Right lobe of liver (tissue), 6 donors: Measurements from ENCODE around the gene PAXX. TPM values are rescaled to one million over a fixed set of nuclear protein-coding genes. Genes with fewer than 3 reads are reported as not detected.

Experiments used
- ATAC-seq, 4 donors: fragments of 200-7000 bp; cut with Tn5 transposase; one replicate each; pipeline ENCODE4 v1.9.1; 2020; ENCODE audit warnings: mild to moderate bottlenecking in 4 of 4, moderate library complexity in 4 of 4
- DNase-seq, 3 donors: peaks; one replicate each; pipeline ENCODE4 v3.0.0-alpha.2; 2020
- H3K27ac ChIP-seq, 3 donors: fragments of 200-600 bp; one replicate each; pipeline ENCODE4 v1.8.0; 2022
- H3K27me3 ChIP-seq, 2 donors: fragments of 200-600 bp; one replicate each; pipeline ENCODE4 v1.8.0; 2022
- H3K36me3 ChIP-seq, 4 donors: fragments of 200-600 bp; sonication (generic) in 1 of 4; one replicate each; pipeline versions ENCODE4 v1.5.1 to v1.8.0; 2017 to 2022; ENCODE audit warnings: control low read depth in 1 of 4
- H3K4me1 ChIP-seq, 4 donors: fragments of 200-600 bp; sonication (generic) in 1 of 4; one replicate each; pipeline versions ENCODE4 v1.5.1 to v1.8.0; 2017 to 2022; ENCODE audit warnings: control low read depth in 1 of 4
- H3K4me3 ChIP-seq, 3 donors: fragments of 200-600 bp; one replicate each; pipeline ENCODE4 v1.8.0; 2022
- H3K9me3 ChIP-seq, 4 donors: fragments of 200-600 bp; sonication (generic) in 1 of 4; one replicate each; pipeline versions ENCODE4 v1.5.1 to v1.8.0; 2017 to 2022; ENCODE audit warnings: control low read depth in 1 of 4
- CTCF ChIP-seq, 4 donors: fragments of 200-600 bp in 3 of 4; fragments of 450-650 bp in 1 of 4; IDR thresholded peaks; one replicate each; pipeline versions ENCODE4 v1.5.1 to v1.8.0; 2016 to 2022; ENCODE audit warnings: antibody characterized with exemption in 4 of 4, mild to moderate bottlenecking in 2 of 4
- POLR2A ChIP-seq: fragments of 450-650 bp; IDR thresholded peaks from one replicate; pipeline ENCODE4 v1.6.1; 2017; ENCODE audit warnings: antibody characterized with exemption, mild to moderate bottlenecking
- WGBS: methylation state at CpG from one replicate; pipeline ENCODE4 v1.1.6; 2018; ENCODE audit warnings: low coverage, low lambda C conversion rate; ENCODE audit not compliant: insufficient coverage; ENCODE audit errors: missing lambda C conversion rate; 5-methylcytosine and 5-hydroxymethylcytosine counted together
- intact Hi-C, 2 donors: fragments of 100-400 bp; cut with DNase I; formaldehyde crosslinking; loops; one replicate each; pipeline versions ENCODE4 v1.11.2 to v1.14.1; 2022
- total RNA-seq, 6 experiments: library from RNA; depleted of rRNA in 2 of 6; stranded (reverse); fragments of >200 nt in 2 of 6; fragmentation: NEBNext Ultra II Directional in 3 of 6; extraction: Animal tissue kit (Norgen Biotek cat#: 25700) in 3 of 6; gene quantifications; one replicate each; pipeline versions ENCODE4 v1.1.0 to v1.2.4, GENCODE V29; 2016 to 2023
- donor health status: DM: no; HTN: yes; CAD: no.
- donor health status: DM: no; HTN: no; CAD: no.
- donor health status: DM: no; HTN: no; CAD: no.
- donor health status: DM: no; HTN: yes; CAD: no.
- donor health status: DM: no; HTN: yes; CAD: no.

Gene PAXX
- total RNA-seq, 6 experiments from 2014 or later, result 13.8 to 34.5 (median 23.3) TPM

GRCh38 chr9:137020771-137021567 is 28.7 kb downstream of the PAXX start:
- ATAC-seq (no peak), DNase-seq (no peak)
- no peaks in the 10 kb centered on the region for H3K27me3 ChIP-seq
- no peaks in the 10 kb centered on the region for H3K9me3 ChIP-seq
- H3K27ac ChIP-seq, result no peak overlapping the region
- peaks cover 0 to 33% (median 14%) of the 10 kb centered on the region in 4 donors for H3K4me1 ChIP-seq
- H3K36me3 ChIP-seq, result peaks cover 0 to 8% (median 1%) of the 10 kb centered on the region in 4 donors
- intact Hi-C loops, result no loop called here
- TF ChIP-seq POLR2A (no peak), CTCF (IDR thresholded peaks at IDR 0.05) (no peak)
- WGBS, result no CpG with 5 or more reads among the region's 32 CpGs
- H3K4me3 ChIP-seq, result no peak overlapping the region

- no CpG with 5 or more reads among the region's 6 CpGs for WGBS
- Histone ChIP-seq H3K27me3 (no peaks in the 10 kb centered on the region), H3K36me3 (peaks cover 0 to 3% (median 1%) of the 10 kb centered on the region in 4 donors), H3K4me1 (peaks cover 0 to 39% (median 16%) of the 10 kb centered on the region in 4 donors), H3K27ac (no peak overlapping the region), H3K4me3 (no peak overlapping the region), H3K9me3 (no peaks in the 10 kb centered on the region)
- ATAC-seq (no peak), DNase-seq (no peak)
- intact Hi-C loops, result no loop called here
- no peak for TF ChIP-seq POLR2A
- no peak for TF ChIP-seq CTCF (IDR thresholded peaks at IDR 0.05)
Measured at GRCh38 chr9:137021568-137021978, 29.4 kb downstream of the PAXX start.

- peak; percentile 58 for TF ChIP-seq POLR2A
- no peak for TF ChIP-seq CTCF (IDR thresholded peaks at IDR 0.05)
- H3K4me3 ChIP-seq, result no peak overlapping the region
- intact Hi-C loops, result no loop called here
- peaks cover 0 to 44% (median 20%) of the 10 kb centered on the region in 4 donors for H3K4me1 ChIP-seq
- peak; percentile 81 to 87 (median 82) for ATAC-seq
- peaks cover 0 to 2% (median 0%) of the 10 kb centered on the region in 4 donors for H3K36me3 ChIP-seq
- peak; percentile 94 to 97 (median 96) for DNase-seq
- H3K27me3 ChIP-seq, result no peaks in the 10 kb centered on the region
- H3K27ac ChIP-seq, result peak overlapping the region in 2 of 3 donors; percentile 67 to 78
- WGBS, result 9% methylated on average over 12 of the region's 30 CpGs
- H3K9me3 ChIP-seq, result no peaks in the 10 kb centered on the region
Measured at GRCh38 chr9:137021979-137022661, 29.9 kb downstream of the PAXX start.

GRCh38 chr9:137022662-137023008 is 30.4 kb downstream of the PAXX start:
- peak in 1 of 4 donors; percentile 2 for ATAC-seq
- 62% methylated on average over 8 of the region's 23 CpGs for WGBS
- intact Hi-C loops, result no loop called here

More at GRCh38 chr9:137022662-137023008, 30.4 kb downstream of the PAXX start:
- Histone ChIP-seq H3K4me1 (peaks cover 0 to 49% (median 23%) of the 10 kb centered on the region in 4 donors), H3K9me3 (no peaks in the 10 kb centered on the region), H3K36me3 (peaks cover 0 to 2% (median 0%) of the 10 kb centered on the region in 4 donors), H3K27me3 (no peaks in the 10 kb centered on the region), H3K4me3 (no peak overlapping the region), H3K27ac (peak overlapping the region in 2 of 3 donors; percentile 67 to 78)
- no peak for DNase-seq
- peak; percentile 12 for TF ChIP-seq POLR2A
- no peak for TF ChIP-seq CTCF (IDR thresholded peaks at IDR 0.05)
